ENCODE measurements around the gene VAPA. TPM values are rescaled to one million over a fixed set of nuclear protein-coding genes. Genes with fewer than 3 reads are reported as not detected.

Gene VAPA
- total and polyA plus RNA-seq, 2 of the 4 experiments (the other 2 are of a cell fraction), result 199 to 206 TPM

DNA sequence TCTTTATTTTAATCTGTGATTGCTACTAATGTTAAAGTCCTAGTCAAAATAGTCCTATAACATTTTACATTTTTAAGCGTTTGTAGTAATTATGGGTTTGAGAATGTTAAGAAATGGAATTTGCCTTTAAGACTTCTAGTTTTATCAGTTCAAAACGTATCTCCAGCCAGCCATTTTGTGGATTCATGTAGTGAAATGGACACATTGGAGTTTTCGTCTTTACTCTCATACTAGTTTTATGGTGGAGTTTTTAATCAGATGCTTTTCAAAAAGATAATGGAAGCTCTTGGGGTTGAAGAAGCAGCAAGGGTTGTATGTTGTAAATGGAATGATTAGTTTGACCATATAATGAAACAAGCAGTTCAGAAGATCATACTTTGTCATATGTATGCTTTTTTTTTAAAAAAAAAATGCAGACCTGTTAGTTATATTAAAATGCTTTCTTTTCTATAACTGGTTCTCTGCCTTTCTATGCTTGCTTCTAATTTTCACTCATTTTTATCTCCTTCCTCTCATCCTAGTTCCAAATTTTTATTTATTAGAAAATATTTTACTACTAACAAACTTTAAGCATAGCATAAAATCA lies 16.6 kb downstream of the VAPA start:
- Histone ChIP-seq H3K9me1 (ENCODE audit: insufficient read depth, low read length) (peaks cover 18% of the 10 kb centered on the region), H4K20me1 (ENCODE audit: insufficient read depth, low read length) (peaks cover 83% of the 10 kb centered on the region), H3K4me2 (ENCODE audit: low read depth, low read length) (no peak overlapping the region), H3K79me1 (ENCODE audit: low read depth in 1 of 2, low read length in 2 of 2) (peaks cover 8 to 60% of the 10 kb centered on the region in 2 experiments), H3K9me3 (ENCODE audit: control insufficient read depth, insufficient read depth, low read length) (no peaks in the 10 kb centered on the region), H3K9ac (ENCODE audit: low read depth, low read length) (no peak overlapping the region), H3K14ac (replicated peaks; ENCODE audit: low read depth, low read length) (no peak overlapping the region), H3K27me3 (ENCODE audit: control insufficient read depth, insufficient read depth, low read length) (no peaks in the 10 kb centered on the region), H3K4ac (ENCODE audit: low read depth, low read length) (no peak overlapping the region), H4K91ac (ENCODE audit: insufficient read depth, low read depth, low read length) (no peak overlapping the region), H3K4me3 (ENCODE audit: insufficient read depth, low read depth, low read length) (no peak overlapping the region), H3K18ac (ENCODE audit: low read depth, low read length) (no peak overlapping the region), H2BK120ac (ENCODE audit: low read depth, low read length) (no peak overlapping the region), H3K27ac (ENCODE audit: insufficient read depth, low read length) (no peak overlapping the region), H2BK15ac (ENCODE audit: low read depth, low read length) (no peak overlapping the region), H2AK9ac (replicated peaks; ENCODE audit: low read depth, low read length, poor library complexity) (no peak overlapping the region), H3K56ac (ENCODE audit: extremely low read depth, insufficient read depth, low read length) (no peak overlapping the region), H4K5ac (ENCODE audit: low read depth, low read length) (no peak overlapping the region), H3K4me1 (ENCODE audit: control insufficient read depth, insufficient read depth, low read length) (peaks cover 4% of the 10 kb centered on the region; the same call in 1 of the 2 replicates), H2AFZ (replicated peaks; ENCODE audit: low read length, poor library complexity) (no peak overlapping the region), H4K8ac (ENCODE audit: low read depth in 2 of 2, low read length in 2 of 2) (no peak overlapping the region), H3K36me3 (ENCODE audit: control insufficient read depth, insufficient read depth, low read length) (peaks cover 6% of the 10 kb centered on the region), H2BK5ac (ENCODE audit: low read depth, low read length, poor library complexity, severe bottlenecking) (no peak overlapping the region), H2AK5ac (ENCODE audit: low read depth, low read length) (no peak overlapping the region), H3K23ac (ENCODE audit: low read depth, low read length) (no peak overlapping the region), H2BK20ac (ENCODE audit: low read depth, low read length) (no peak overlapping the region)
- intact Hi-C loops (cut with micrococcal nuclease), result loop anchor here (10.0 kb wide), 1 partner anchor 56 kb away; no protein-coding TSS in a partner anchor
- ATAC-seq (ENCODE audit: low read depth), result no peak
- BruUV-seq (replicated peaks), result no TSS peak
- dilution Hi-C loops (cut with HindIII; ENCODE audit: low sequenced_read_pairs, unreplicated experiment), result no loop called here
- in situ Hi-C loops (cut with MboI; ENCODE audit: low sequenced_read_pairs), result loop anchor here (25.0 kb wide), 1 partner anchor 218 kb away; the partner anchor contains the start of gene RAB31
- ChIA-PET CTCF (no interaction called here), POLR2A (ENCODE audit: unreplicated experiment) (no interaction called here)
- TF ChIP-seq MAFK (IDR thresholded peaks at IDR 0.05; ENCODE audit: low read depth, low read length) (no peak), NFE2L2 (IDR thresholded peaks at IDR 0.05; ENCODE audit: low read depth, low read length) (no peak), FOS (IDR thresholded peaks at IDR 0.05; ENCODE audit: low read depth, low read length) (no peak), POLR2A (IDR thresholded peaks at IDR 0.05; ENCODE audit: low read depth, low read length) (no peak), MXI1 (IDR thresholded peaks at IDR 0.05; ENCODE audit: borderline replicate concordance, low read depth, low read length) (no peak), RFX5 (IDR thresholded peaks at IDR 0.05; ENCODE audit: low read depth, low read length) (no peak), BHLHE40 (IDR thresholded peaks at IDR 0.05; ENCODE audit: low read depth, low read length) (no peak), CHD1 (IDR thresholded peaks at IDR 0.05; ENCODE audit: low read depth, low read length) (no peak), MAZ (IDR thresholded peaks at IDR 0.05; ENCODE audit: borderline replicate concordance, low read depth, low read length) (no peak), SMC3 (IDR thresholded peaks at IDR 0.05; ENCODE audit: low read depth, low read length) (no peak), RCOR1 (IDR thresholded peaks at IDR 0.05; ENCODE audit: insufficient replicate concordance, low read length) (no peak), CEBPB (IDR thresholded peaks at IDR 0.05; ENCODE audit: low read depth, low read length) (no peak), RAD21 (IDR thresholded peaks at IDR 0.05; ENCODE audit: low read length) (no peak)
- TF ChIP-seq, protein P1, sequence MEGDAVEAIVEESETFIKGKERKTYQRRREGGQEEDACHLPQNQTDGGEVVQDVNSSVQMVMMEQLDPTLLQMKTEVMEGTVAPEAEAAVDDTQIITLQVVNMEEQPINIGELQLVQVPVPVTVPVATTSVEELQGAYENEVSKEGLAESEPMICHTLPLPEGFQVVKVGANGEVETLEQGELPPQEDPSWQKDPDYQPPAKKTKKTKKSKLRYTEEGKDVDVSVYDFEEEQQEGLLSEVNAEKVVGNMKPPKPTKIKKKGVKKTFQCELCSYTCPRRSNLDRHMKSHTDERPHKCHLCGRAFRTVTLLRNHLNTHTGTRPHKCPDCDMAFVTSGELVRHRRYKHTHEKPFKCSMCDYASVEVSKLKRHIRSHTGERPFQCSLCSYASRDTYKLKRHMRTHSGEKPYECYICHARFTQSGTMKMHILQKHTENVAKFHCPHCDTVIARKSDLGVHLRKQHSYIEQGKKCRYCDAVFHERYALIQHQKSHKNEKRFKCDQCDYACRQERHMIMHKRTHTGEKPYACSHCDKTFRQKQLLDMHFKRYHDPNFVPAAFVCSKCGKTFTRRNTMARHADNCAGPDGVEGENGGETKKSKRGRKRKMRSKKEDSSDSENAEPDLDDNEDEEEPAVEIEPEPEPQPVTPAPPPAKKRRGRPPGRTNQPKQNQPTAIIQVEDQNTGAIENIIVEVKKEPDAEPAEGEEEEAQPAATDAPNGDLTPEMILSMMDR (conservative IDR thresholded peaks at IDR 0.05; ENCODE audit: low read depth, low read length), result no peak
- TF ChIP-seq, protein P2, sequence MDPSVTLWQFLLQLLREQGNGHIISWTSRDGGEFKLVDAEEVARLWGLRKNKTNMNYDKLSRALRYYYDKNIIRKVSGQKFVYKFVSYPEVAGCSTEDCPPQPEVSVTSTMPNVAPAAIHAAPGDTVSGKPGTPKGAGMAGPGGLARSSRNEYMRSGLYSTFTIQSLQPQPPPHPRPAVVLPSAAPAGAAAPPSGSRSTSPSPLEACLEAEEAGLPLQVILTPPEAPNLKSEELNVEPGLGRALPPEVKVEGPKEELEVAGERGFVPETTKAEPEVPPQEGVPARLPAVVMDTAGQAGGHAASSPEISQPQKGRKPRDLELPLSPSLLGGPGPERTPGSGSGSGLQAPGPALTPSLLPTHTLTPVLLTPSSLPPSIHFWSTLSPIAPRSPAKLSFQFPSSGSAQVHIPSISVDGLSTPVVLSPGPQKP (IDR thresholded peaks at IDR 0.05; ENCODE audit: borderline replicate concordance, low read depth, low read length), result no peak
- TF ChIP-seq, protein P3, sequence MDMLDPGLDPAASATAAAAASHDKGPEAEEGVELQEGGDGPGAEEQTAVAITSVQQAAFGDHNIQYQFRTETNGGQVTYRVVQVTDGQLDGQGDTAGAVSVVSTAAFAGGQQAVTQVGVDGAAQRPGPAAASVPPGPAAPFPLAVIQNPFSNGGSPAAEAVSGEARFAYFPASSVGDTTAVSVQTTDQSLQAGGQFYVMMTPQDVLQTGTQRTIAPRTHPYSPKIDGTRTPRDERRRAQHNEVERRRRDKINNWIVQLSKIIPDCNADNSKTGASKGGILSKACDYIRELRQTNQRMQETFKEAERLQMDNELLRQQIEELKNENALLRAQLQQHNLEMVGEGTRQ (IDR thresholded peaks at IDR 0.05; ENCODE audit: low read depth, low read length), result no peak
- WGBS, 2 experiments (ENCODE audit: extremely low coverage in 2 of 2, insufficient read length in 1 of 2), result no CpG with 5 or more reads among the region's 3 CpGs
- no peak for DNase-seq

Data from IMR-90 (cell line).